ENCODE data around the gene ADAT3.

DNA sequence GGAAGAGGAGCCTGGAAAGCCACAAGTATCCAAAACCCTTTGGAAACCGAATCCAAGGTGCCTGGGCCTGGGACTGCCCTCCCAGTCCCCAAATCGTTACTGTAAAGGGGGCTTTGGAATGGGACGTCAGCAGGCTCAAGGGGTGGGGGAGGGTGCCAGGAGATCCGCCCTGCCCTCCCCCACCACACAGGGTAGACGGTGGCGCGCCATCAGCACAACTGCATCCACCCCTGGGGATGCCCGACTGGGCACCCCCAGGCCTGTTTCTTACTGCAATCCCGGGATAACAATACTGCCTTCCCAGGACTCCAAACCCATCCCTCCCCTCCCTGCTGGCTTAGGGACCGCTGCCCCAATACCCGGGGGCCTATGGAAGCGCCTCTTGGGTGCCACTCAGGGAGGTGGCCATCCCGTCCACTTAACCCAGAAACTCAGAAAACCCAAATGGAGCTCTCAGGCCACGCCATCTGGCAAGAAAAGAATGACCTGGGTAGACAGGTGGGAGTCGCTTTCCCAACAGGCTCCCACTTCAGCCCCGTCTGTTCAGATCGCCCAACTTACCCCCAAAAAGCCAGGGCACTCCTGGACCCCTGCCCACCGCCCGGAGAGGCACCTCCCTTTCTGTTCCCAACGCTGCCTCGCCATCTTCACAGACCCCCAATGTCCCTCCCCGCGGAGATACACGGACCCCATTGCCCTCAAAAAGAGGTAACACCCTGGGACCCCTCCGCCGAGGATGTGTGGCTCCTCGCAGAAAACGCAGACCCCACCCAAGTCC, 44.2 kb upstream of the ADAT3 start:
- TF ChIP-seq, protein P1, sequence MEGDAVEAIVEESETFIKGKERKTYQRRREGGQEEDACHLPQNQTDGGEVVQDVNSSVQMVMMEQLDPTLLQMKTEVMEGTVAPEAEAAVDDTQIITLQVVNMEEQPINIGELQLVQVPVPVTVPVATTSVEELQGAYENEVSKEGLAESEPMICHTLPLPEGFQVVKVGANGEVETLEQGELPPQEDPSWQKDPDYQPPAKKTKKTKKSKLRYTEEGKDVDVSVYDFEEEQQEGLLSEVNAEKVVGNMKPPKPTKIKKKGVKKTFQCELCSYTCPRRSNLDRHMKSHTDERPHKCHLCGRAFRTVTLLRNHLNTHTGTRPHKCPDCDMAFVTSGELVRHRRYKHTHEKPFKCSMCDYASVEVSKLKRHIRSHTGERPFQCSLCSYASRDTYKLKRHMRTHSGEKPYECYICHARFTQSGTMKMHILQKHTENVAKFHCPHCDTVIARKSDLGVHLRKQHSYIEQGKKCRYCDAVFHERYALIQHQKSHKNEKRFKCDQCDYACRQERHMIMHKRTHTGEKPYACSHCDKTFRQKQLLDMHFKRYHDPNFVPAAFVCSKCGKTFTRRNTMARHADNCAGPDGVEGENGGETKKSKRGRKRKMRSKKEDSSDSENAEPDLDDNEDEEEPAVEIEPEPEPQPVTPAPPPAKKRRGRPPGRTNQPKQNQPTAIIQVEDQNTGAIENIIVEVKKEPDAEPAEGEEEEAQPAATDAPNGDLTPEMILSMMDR (IDR thresholded peaks at IDR 0.05): no peak
- TF ChIP-seq EP300 (IDR thresholded peaks at IDR 0.05; ENCODE audit: low read depth): no peak
